Urinary bladder (tissue), 4 donors: Measurements from ENCODE around the gene ID3. TPM values are rescaled to one million over a fixed set of nuclear protein-coding genes. Genes with fewer than 3 reads are reported as not detected.

Source experiments
- DNase-seq: peaks from one replicate; pipeline ENCODE4 v3.0.0-alpha.2; 2015; ENCODE audit errors: extremely low spot score
- H3K27ac ChIP-seq: one replicate; pipeline ENCODE4 v1.5.1; 2013; ENCODE audit warnings: low read depth, mild to moderate bottlenecking, moderate library complexity
- H3K36me3 ChIP-seq: one replicate; pipeline ENCODE4 v1.6.1; 2013; ENCODE audit warnings: mild to moderate bottlenecking, moderate library complexity; ENCODE audit not compliant: insufficient read depth
- H3K4me1 ChIP-seq: one replicate; pipeline ENCODE4 v1.6.1; 2013; ENCODE audit warnings: mild to moderate bottlenecking, moderate library complexity; ENCODE audit not compliant: insufficient read depth
- H3K4me3 ChIP-seq: one replicate; pipeline ENCODE4 v1.5.1; 2013; ENCODE audit warnings: low read depth, low read length
- WGBS: extraction: QIAGEN DNeasy Blood & Tissue Kit; methylation state at CpG from one replicate; pipeline ENCODE4 v1.1.7; 2013; 5-methylcytosine and 5-hydroxymethylcytosine counted together
- polyA plus RNA-seq: library from polyadenylated mRNA; stranded (reverse); fragments of 200-250 nt; gene quantifications from one replicate; pipeline ENCODE4 v1.2.3, GENCODE V29; 2013
- total RNA-seq: library from RNA; depleted of rRNA; stranded (reverse); fragments of >200 nt; gene quantifications from one replicate; pipeline ENCODE4 v1.2.3, GENCODE V29; 2014
- donor health status: healthy with polysubstance abuse.
- donor health status: healthy.

ID3 gene
- total and polyA plus RNA-seq, 2 donors: 152 to 299 TPM

GRCh38 chr1:23527366-23527765 is 31.9 kb downstream of the ID3 start:
- no peaks in the 10 kb centered on the region for H3K36me3 ChIP-seq
- 92% methylated on average over 7 of the region's 7 CpGs for WGBS
- no peak overlapping the region for H3K27ac ChIP-seq
- no peak for DNase-seq
- H3K4me1 ChIP-seq: no peaks in the 10 kb centered on the region
- no peak overlapping the region for H3K4me3 ChIP-seq

DNA sequence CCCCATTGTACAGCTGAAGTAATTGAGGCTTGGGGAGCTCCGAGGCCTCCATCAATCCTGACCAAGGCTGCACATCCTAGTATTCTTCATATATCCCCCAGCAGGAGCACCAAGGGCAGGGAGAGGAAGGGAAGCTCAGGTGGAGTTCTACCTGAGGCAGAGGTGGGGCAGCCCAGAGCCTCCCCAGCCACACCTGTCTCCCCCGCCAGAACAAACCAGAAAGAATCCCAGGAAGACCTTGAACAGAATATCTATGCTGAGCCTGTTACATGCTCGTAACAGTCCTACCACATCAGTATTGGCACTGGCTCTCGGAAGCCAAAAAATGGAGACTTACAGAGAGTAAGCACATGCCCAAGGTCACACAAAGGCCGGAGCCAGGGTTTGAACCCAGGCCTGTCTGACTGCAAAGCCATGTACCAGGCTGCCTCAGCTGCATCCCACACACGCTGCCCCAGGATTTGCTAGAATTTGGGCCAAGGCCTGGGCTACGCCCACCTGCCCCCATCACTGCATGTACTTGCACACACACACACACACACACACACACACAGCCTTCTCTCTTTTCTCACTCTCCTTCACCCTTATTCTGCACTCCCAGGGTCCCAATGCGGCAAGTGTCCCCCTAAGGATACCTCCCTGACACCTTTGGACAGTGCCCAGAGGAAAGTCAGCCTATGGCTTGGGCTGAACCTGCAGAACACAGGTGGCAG is 32.8 kb downstream of the ID3 start:
- WGBS: 96% methylated on average over 8 of the region's 8 CpGs
- DNase-seq: no peak
- Histone ChIP-seq H3K36me3 (no peaks in the 10 kb centered on the region), H3K4me1 (no peaks in the 10 kb centered on the region), H3K27ac (no peak overlapping the region), H3K4me3 (no peak overlapping the region)

DNA sequence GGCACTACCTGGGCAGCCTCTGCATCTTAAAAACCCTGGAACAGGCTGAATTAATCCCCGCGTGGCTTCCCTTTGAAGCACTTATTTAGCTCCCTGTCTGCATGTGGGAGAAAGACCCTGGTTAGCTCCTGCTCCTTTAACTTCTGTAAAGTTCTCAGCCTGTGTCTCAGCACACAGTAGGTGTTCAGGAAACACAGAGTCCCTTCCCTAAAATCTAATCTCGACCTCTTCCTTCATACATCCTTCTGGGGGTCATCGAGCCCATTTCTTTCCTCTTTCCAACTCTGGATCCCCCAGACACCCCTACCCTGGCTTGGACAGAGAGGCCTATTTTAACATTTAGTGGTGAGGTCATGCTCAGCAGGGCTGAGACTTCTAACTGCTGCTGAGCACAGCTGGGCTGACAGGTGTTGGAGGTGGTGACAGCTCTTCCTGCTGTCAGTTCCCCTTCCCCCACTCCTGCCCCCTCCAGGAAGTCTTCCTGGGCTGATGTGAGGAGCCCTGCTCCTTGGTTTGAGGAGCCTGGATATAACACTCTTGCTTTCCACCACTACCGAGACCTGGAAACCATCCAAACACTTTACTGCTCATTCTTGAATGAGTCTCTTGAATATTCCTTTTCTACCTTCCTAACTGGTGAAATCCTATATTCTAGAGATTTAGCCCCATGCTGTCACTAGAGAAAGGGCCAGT is 33.6 kb downstream of the ID3 start:
- no peaks in the 10 kb centered on the region for H3K36me3 ChIP-seq
- no peak for DNase-seq
- H3K4me1 ChIP-seq: no peaks in the 10 kb centered on the region
- no peak overlapping the region for H3K27ac ChIP-seq
- no peak overlapping the region for H3K4me3 ChIP-seq
- 73% methylated on average over 5 of the region's 5 CpGs for WGBS

DNA sequence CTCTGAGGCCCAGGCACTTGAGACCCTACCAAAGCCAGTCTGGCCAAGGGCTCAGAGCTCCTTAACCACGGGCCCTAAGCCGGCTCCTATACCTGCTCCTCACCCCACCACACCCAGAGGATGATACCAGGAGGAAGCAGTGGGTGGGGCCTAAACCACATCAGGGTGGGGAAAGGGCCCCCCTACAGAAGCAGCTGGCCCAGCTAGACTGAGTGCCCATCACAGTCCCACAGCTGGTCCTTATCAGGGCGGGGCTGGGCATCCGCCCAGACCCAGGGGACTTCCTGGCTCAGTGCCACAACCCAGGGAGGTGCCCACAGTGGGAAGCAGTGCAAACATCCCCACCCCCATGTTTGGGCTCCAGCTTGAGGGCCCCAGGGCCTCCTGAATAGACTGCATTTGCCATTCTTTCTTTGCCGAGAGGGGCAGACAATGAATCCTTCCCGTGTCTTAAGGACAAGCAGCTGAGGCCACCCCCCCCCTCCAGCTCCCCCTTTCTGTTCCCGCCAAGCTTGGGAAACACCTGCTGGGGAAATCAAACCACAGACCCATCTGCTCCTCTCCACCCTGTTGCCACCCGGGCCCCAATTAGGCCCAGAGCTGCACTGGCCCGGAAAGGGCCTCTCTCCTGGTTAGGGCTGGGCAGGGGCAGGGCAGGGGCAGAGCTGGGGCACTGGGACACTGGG is 34.4 kb downstream of the ID3 start:
- 48% methylated on average over 9 of the region's 9 CpGs for WGBS
- Histone ChIP-seq H3K36me3 (no peaks in the 10 kb centered on the region), H3K4me1 (no peaks in the 10 kb centered on the region), H3K27ac (no peak overlapping the region), H3K4me3 (no peak overlapping the region)
- DNase-seq: no peak

GRCh38 chr1:23524163-23524562 is 35.1 kb downstream of the ID3 start:
- no peak overlapping the region for H3K27ac ChIP-seq
- 75% methylated on average over 3 of the region's 3 CpGs for WGBS
- DNase-seq: no peak

GRCh38 chr1:23522244-23522982 is 36.9 kb downstream of the ID3 start:
- WGBS: 85% methylated on average over 7 of the region's 7 CpGs
- H3K36me3 ChIP-seq: no peaks in the 10 kb centered on the region
- no peak overlapping the region for H3K4me3 ChIP-seq
- DNase-seq: no peak
- H3K27ac ChIP-seq: no peak overlapping the region
- H3K4me1 ChIP-seq: no peaks in the 10 kb centered on the region

More at GRCh38 chr1:23524163-23524562, 35.1 kb downstream of the ID3 start:
- no peaks in the 10 kb centered on the region for H3K36me3 ChIP-seq
- no peaks in the 10 kb centered on the region for H3K4me1 ChIP-seq
- H3K4me3 ChIP-seq: no peak overlapping the region

- Histone ChIP-seq H3K4me1 (no peaks in the 10 kb centered on the region), H3K4me3 (no peak overlapping the region), H3K36me3 (no peaks in the 10 kb centered on the region), H3K27ac (no peak overlapping the region)
- no peak for DNase-seq
- 95% methylated on average over 16 of the region's 16 CpGs for WGBS
Observed at GRCh38 chr1:23521588-23521987, 37.7 kb downstream of the ID3 start.

DNA sequence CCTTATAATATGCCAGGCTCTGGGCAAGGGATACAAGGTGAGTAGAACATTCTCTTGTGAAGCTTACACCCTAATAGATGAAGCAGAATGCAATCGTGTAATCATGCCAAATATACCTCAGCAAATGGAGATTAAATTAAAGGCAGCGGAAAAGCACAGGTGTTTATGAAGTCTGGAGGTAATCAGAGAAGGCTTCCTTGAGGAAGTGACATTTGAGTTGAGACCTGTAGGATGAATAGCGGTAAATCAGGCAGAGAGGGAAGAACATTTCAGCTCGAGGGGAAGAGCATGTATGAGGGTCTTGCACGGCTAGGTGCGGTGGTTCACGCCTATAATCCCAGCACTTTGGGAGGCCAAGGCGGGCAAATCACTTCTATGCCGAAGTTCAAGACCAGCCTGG is 41.7 kb downstream of the ID3 start:
- Histone ChIP-seq H3K27ac (no peak overlapping the region), H3K4me1 (no peaks in the 10 kb centered on the region), H3K36me3 (no peaks in the 10 kb centered on the region), H3K4me3 (no peak overlapping the region)
- no peak for DNase-seq
- WGBS: 93% methylated on average over 9 of the region's 9 CpGs

DNA sequence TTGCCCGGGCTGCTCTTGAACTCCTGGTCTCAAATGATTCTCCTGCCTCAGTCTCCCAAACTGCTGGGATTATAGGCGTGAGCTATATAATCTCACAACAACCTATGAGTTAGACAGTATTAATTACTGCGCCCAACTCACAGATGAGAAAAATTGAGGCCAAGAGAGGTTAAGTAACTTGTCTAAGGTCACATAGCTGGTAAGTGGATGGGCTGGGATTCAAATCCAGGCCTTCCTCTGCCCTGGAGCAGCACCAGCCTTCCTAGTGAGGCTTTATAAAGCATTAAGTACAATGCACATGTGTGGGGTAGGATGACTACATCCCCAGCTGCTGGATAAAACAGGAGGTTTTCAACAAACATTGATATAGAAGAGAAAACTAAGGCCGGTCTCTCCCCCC is 43.4 kb downstream of the ID3 start:
- Histone ChIP-seq H3K4me3 (no peak overlapping the region), H3K27ac (no peak overlapping the region), H3K4me1 (no peaks in the 10 kb centered on the region), H3K36me3 (no peaks in the 10 kb centered on the region)
- no peak for DNase-seq
- WGBS: 97% methylated on average over 4 of the region's 4 CpGs

- WGBS: 95% methylated on average over 3 of the region's 3 CpGs
- no peaks in the 10 kb centered on the region for H3K36me3 ChIP-seq
- no peak for DNase-seq
- H3K4me3 ChIP-seq: no peak overlapping the region
- no peak overlapping the region for H3K27ac ChIP-seq
- no peaks in the 10 kb centered on the region for H3K4me1 ChIP-seq
Observed at GRCh38 chr1:23514111-23514679, 45.1 kb downstream of the ID3 start.

- WGBS: 96% methylated on average over 15 of the region's 15 CpGs
- no peak for DNase-seq
- no peaks in the 10 kb centered on the region for H3K36me3 ChIP-seq
- no peak overlapping the region for H3K27ac ChIP-seq
- H3K4me1 ChIP-seq: no peaks in the 10 kb centered on the region
- no peak overlapping the region for H3K4me3 ChIP-seq
Observed at GRCh38 chr1:23509896-23510295, 49.4 kb downstream of the ID3 start.
